K562 (cell line): Measurements from ENCODE around the gene GABRR1. TPM values are rescaled to one million over a fixed set of nuclear protein-coding genes. Genes with fewer than 3 reads are reported as not detected.

ENCODE experiments used
- CTCF ChIP-seq, 3 experiments: IDR thresholded peaks in 2 of 3; conservative IDR thresholded peaks in 1 of 3; 2 replicates each; pipeline ENCODE4 v1.5.1; 2011 to 2012; ENCODE audit warnings: low read length in 3 of 3, mild to moderate bottlenecking in 3 of 3, control low read depth in 2 of 3, improper control_type of control experiment in 1 of 3, inconsistent platforms in 1 of 3, low read depth in 1 of 3, mixed read lengths in 1 of 3, moderate library complexity in 1 of 3; ENCODE audit not compliant: insufficient read depth in 2 of 3
- EP300 ChIP-seq: IDR thresholded peaks from 2 replicates; pipeline ENCODE4 v1.6.1; 2012; ENCODE audit warnings: low read length, improper control_type of control experiment
- ESRRB ChIP-seq: fragments of 250-450 bp; sonication (Bioruptor Pico); IDR thresholded peaks from 2 replicates; pipeline ENCODE4 v1.5.0; 2020; ENCODE audit warnings: mild to moderate bottlenecking, moderate library complexity, borderline replicate concordance
- FOXA3 ChIP-seq, 2 experiments: fragments of 450-650 bp in 1 of 2; sonication (generic) in 1 of 2; formaldehyde crosslinking; IDR thresholded peaks in 1 of 2; conservative IDR thresholded peaks in 1 of 2; 2 replicates each; pipeline versions ENCODE4 v1.4.0 to v1.8.0; 2020 to 2022; ENCODE audit warnings: mild to moderate bottlenecking in 2 of 2, missing genetic modification reagents in 1 of 2
- JUN ChIP-seq, 2 experiments: sonication (generic) in 1 of 2; formaldehyde crosslinking in 1 of 2; IDR thresholded peaks; 2 replicates each; pipeline versions ENCODE4 v1.6.1 to v1.8.0; 2012 to 2022; ENCODE audit warnings: borderline replicate concordance in 2 of 2, mild to moderate bottlenecking in 2 of 2, improper control_type of control experiment in 1 of 2, low read depth in 1 of 2, low read length in 1 of 2, missing genetic modification reagents in 1 of 2
- KLF6 ChIP-seq: fragments of 250-450 bp; sonication (Bioruptor Pico); IDR thresholded peaks from 2 replicates; pipeline ENCODE4 v1.4.0; 2020; ENCODE audit warnings: mild to moderate bottlenecking, moderate library complexity, borderline replicate concordance
- MEIS2 ChIP-seq: fragments of 450-650 bp; IDR thresholded peaks from 2 replicates; pipeline ENCODE4 v1.6.1; 2014; ENCODE audit warnings: mild to moderate bottlenecking; ENCODE audit not compliant: partially characterized antibody
- NFE2 ChIP-seq: IDR thresholded peaks from 2 replicates; pipeline ENCODE4 v1.6.1; 2014; ENCODE audit warnings: antibody characterized with exemption, low read depth
- NFIC ChIP-seq: fragments of 450-650 bp; IDR thresholded peaks from 2 replicates; pipeline ENCODE4 v1.6.1; 2017; ENCODE audit warnings: mild to moderate bottlenecking, inconsistent platforms
- NR2F6 ChIP-seq: fragments of 450-650 bp; formaldehyde crosslinking; IDR thresholded peaks from 2 replicates; pipeline ENCODE4 v1.4.0; 2020; ENCODE audit warnings: mild to moderate bottlenecking
- POLR2AphosphoS2 ChIP-seq: IDR thresholded peaks from 2 replicates; pipeline ENCODE4 v1.6.1; 2012; ENCODE audit warnings: low read length, improper control_type of control experiment
- POLR2B ChIP-seq: fragments of 450-650 bp; IDR thresholded peaks from 2 replicates; pipeline ENCODE4 v1.6.1; 2018; ENCODE audit warnings: low read depth; ENCODE audit not compliant: partially characterized antibody
- SIN3A ChIP-seq, 2 experiments: fragments of 150-350 bp in 1 of 2; IDR thresholded peaks; 2 replicates each; pipeline ENCODE4 v1.6.1; 2011 to 2016; ENCODE audit warnings: borderline replicate concordance in 2 of 2, low read depth in 2 of 2, low read length in 2 of 2, mild to moderate bottlenecking in 2 of 2, moderate library complexity in 2 of 2; ENCODE audit not compliant: control insufficient read depth in 1 of 2
- SMAD1 ChIP-seq: fragments of 150-350 bp; IDR thresholded peaks from 2 replicates; pipeline ENCODE4 v1.6.1; 2014; ENCODE audit warnings: low read length, low read depth; ENCODE audit not compliant: partially characterized antibody
- TOE1 ChIP-seq, 2 experiments: fragments of 450-650 bp in 1 of 2; sonication (generic) in 1 of 2; formaldehyde crosslinking in 1 of 2; IDR thresholded peaks; 2 replicates each; pipeline versions ENCODE4 v1.7.1 to v1.8.0; 2016 to 2022; ENCODE audit warnings: borderline replicate concordance in 2 of 2, mild to moderate bottlenecking in 2 of 2, antibody characterized with exemption in 1 of 2, inconsistent platforms in 1 of 2, low read depth in 1 of 2, missing genetic modification reagents in 1 of 2, moderate library complexity in 1 of 2
- ZNF197 ChIP-seq: fragments of 200-800 bp; sonication (Bioruptor generic); IDR thresholded peaks from 2 replicates; pipeline ENCODE4 v1.6.1; 2016; ENCODE audit warnings: low read depth, missing genetic modification characterization, missing compliant biosample characterization
- ZNF232 ChIP-seq: sonication (generic); formaldehyde crosslinking; IDR thresholded peaks from 2 replicates; pipeline ENCODE4 v1.8.0; 2022; ENCODE audit warnings: mild to moderate bottlenecking, missing genetic modification reagents
- ZNF395 ChIP-seq: fragments of 200-800 bp; sonication (Bioruptor generic); IDR thresholded peaks from 2 replicates; pipeline ENCODE4 v1.6.1; 2017; ENCODE audit warnings: missing genetic modification characterization, missing compliant biosample characterization
- ZNF408 ChIP-seq: fragments of 250-450 bp; sonication (Bioruptor Pico); IDR thresholded peaks from 2 replicates; pipeline ENCODE4 v1.4.0; 2020; ENCODE audit warnings: low read depth, mild to moderate bottlenecking, moderate library complexity
- ZNF507 ChIP-seq: conservative IDR thresholded peaks from 2 replicates; pipeline ENCODE4 v1.6.1; 2017; ENCODE audit warnings: missing genetic modification characterization, missing compliant biosample characterization
- polyA plus RNA-seq, 8 experiments: library from polyadenylated mRNA; depleted of rRNA in 4 of 8; stranded (reverse) in 5 of 8; unstranded in 3 of 8; fragments of >200 nt; fragmentation: Nextera tagmentation in 2 of 8; fragmentation: Illumina TruSeq in 1 of 8; extraction: Ambion mirVana in 2 of 8; extraction: Trizol in 1 of 8; gene quantifications; 2 replicates each; pipeline versions ENCODE4 v1.2.1 to v1.2.3, GENCODE V29; 2011 to 2014; ENCODE audit warnings: inconsistent platforms in 1 of 8, missing spikeins in 1 of 8
- total RNA-seq, 7 experiments: library from RNA; depleted of rRNA in 6 of 7; stranded (reverse); fragments of >200 nt in 6 of 7; fragmentation: Illumina TruSeq in 2 of 7; extraction: Trizol in 2 of 7; gene quantifications; 2 replicates each; pipeline versions ENCODE4 v1.2.1 to v1.2.3, GENCODE V29; 2011 to 2021; ENCODE audit warnings: low replicate concordance in 1 of 7
- TF ChIP-seq, protein P1 (sequence below): fragments of 250-450 bp; sonication (Bioruptor Pico); IDR thresholded peaks from 2 replicates; pipeline ENCODE4 v1.9.0; 2021; ENCODE audit warnings: mild to moderate bottlenecking, inconsistent platforms

The GABRR1 gene
- total and polyA plus RNA-seq, 9 of the 15 experiments (the other 6 are each of a cell fraction or from before 2014, with no cell fraction given), result not detected

GRCh38 chr6:89260832-89261231 lies 43.7 kb upstream of the GABRR1 start (continued):
- peak in 1 of 3 experiments; percentile 12; a peak in 1 of 6 replicates for TF ChIP-seq CTCF (IDR thresholded peaks at IDR 0.05 in 2 of 3, conservative IDR thresholded peaks at IDR 0.05 in 1 of 3; ENCODE audit: insufficient read depth in 2 of 3, low read depth in 1 of 3, low read length in 3 of 3)
- TF ChIP-seq SMAD1, result no peak
- TF ChIP-seq JUN (IDR thresholded peaks at IDR 0.05; ENCODE audit: borderline replicate concordance, low read depth, low read length), result no peak
- no peak for TF ChIP-seq JUN (CRISPR knock-in tag; IDR thresholded peaks at IDR 0.05; ENCODE audit: borderline replicate concordance)
- TF ChIP-seq, protein P1, sequence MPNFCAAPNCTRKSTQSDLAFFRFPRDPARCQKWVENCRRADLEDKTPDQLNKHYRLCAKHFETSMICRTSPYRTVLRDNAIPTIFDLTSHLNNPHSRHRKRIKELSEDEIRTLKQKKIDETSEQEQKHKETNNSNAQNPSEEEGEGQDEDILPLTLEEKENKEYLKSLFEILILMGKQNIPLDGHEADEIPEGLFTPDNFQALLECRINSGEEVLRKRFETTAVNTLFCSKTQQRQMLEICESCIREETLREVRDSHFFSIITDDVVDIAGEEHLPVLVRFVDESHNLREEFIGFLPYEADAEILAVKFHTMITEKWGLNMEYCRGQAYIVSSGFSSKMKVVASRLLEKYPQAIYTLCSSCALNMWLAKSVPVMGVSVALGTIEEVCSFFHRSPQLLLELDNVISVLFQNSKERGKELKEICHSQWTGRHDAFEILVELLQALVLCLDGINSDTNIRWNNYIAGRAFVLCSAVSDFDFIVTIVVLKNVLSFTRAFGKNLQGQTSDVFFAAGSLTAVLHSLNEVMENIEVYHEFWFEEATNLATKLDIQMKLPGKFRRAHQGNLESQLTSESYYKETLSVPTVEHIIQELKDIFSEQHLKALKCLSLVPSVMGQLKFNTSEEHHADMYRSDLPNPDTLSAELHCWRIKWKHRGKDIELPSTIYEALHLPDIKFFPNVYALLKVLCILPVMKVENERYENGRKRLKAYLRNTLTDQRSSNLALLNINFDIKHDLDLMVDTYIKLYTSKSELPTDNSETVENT (CRISPR knock-in tag), result no peak
- TF ChIP-seq ZNF232 (CRISPR knock-in tag), result no peak
- TF ChIP-seq NFE2, result no peak
- TF ChIP-seq NR2F6 (CRISPR knock-in tag), result no peak
- TF ChIP-seq FOXA3 (CRISPR knock-in tag; conservative IDR thresholded peaks at IDR 0.05 in 1 of 2, IDR thresholded peaks at IDR 0.05 in 1 of 2), result no peak
- TF ChIP-seq ZNF408 (CRISPR knock-in tag), result no peak
- TF ChIP-seq ZNF197 (CRISPR knock-in tag), result no peak
- no peak for TF ChIP-seq POLR2B
- no peak for TF ChIP-seq KLF6 (CRISPR knock-in tag)
- TF ChIP-seq ZNF395, result no peak
- TF ChIP-seq POLR2AphosphoS2, result no peak
- no peak for TF ChIP-seq SIN3A (IDR thresholded peaks at IDR 0.05; ENCODE audit: borderline replicate concordance in 2 of 2, control insufficient read depth in 1 of 2, low read depth in 2 of 2, low read length in 2 of 2)
- peak; percentile 95 for TF ChIP-seq NFIC
- TF ChIP-seq ZNF507 (tag), result no peak
- no peak for TF ChIP-seq ESRRB (CRISPR knock-in tag)
- 0 out of 2 replicates have a peak, but pooled peaks have one; percentile 31 for TF ChIP-seq EP300
- TF ChIP-seq MEIS2, result peak; percentile 36
- TF ChIP-seq TOE1 (IDR thresholded peaks at IDR 0.05; ENCODE audit: borderline replicate concordance), result no peak
- TF ChIP-seq TOE1 (CRISPR knock-in tag; IDR thresholded peaks at IDR 0.05; ENCODE audit: borderline replicate concordance, low read depth), result no peak
